ENCODE results near the gene ANO2. TPM values are rescaled to one million over a fixed set of nuclear protein-coding genes. Genes with fewer than 3 reads are reported as not detected.

The ANO2 gene
- polyA plus RNA-seq, 2 donors: 1.3 to 1.4 TPM

DNA sequence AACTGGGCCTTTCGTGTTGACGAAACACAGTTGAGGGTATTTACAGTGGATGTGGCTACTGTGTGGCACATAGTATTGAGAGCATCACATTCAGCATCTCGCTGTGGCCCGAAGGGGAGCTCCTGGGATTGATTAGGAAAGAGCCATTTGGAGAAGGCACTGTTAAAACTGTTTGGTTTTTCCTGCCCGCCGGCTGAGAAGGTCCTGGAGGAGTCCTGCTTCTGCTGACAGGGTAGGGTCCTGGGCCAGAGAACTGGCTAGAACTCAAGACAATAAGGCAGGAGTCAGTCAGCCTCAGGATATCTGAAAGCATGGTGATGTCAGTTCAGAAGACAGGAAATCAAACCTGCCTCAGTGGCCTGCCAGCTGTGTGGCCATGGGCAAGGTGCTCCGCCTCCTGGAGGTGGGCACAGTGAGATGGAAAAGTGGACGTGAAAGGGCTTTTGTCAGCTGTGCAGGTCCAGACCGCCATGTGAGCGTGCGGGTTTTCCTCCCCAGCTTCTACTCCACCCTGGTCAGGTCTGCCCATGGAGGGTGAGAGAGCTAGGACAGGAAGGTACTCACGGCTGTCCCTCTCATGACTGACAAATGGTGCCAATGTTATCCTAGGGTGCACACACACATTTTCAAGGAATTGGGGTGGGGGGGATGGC, 420.8 kb downstream of the ANO2 start:
- H3K27me3 ChIP-seq (ENCODE audit: control insufficient read depth in 1 of 2, insufficient read depth in 2 of 2, low read length in 2 of 2): no peaks in the 10 kb centered on the region
- H3K4me3 ChIP-seq (ENCODE audit: low read depth in 1 of 2, low read length in 2 of 2): no peak overlapping the region
- no peaks in the 10 kb centered on the region for H3K4me1 ChIP-seq (ENCODE audit: control insufficient read depth in 2 of 2, insufficient read depth in 2 of 2, low read length in 1 of 2)
- 91 to 96% methylated on average over 12 of the region's 12 CpGs for WGBS, 2 donors
- H3K9me3 ChIP-seq (ENCODE audit: control insufficient read depth in 2 of 2, insufficient read depth in 1 of 2, low read depth in 1 of 2, low read length in 1 of 2): no peaks in the 10 kb centered on the region
- no peaks in the 10 kb centered on the region for H3K36me3 ChIP-seq (ENCODE audit: control insufficient read depth in 2 of 2, insufficient read depth in 2 of 2, low read length in 1 of 2)
- no peak overlapping the region for H3K27ac ChIP-seq (ENCODE audit: low read depth in 2 of 2, low read length in 1 of 2)

DNA sequence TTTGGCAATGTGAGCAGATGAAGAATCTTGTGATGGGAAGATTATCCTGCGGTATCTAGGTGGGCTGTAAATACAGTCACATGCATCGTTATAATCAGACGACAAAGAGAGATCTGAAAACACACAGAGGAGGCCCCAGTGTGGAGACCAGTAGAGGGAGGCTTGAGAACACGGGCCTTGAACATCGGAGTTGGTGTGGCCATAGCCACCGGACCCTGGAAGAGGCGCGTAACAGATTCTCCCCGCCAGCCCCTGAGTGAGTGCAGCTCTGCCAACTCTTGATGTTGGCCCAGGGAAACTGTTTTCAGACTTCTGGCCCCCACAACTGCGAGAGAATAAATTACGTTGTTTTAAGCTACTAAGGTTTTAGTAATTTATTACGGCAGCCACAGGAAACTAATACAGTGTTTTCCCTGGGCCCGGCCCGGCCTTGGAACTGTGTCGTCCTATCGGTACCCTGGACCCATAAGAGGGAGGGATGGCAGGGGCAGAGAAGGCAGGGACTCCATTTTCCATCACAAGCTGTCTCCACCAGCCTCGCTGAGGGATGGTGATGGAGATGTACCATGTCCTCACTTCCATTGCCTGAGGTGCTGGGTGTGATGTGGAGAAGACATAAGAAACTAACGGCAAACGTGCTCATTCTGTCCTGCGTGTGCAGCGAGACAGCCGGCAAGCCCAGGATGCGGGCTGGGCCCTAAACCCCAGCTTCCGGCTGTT, 421.5 kb downstream of the ANO2 start:
- WGBS, 2 donors: 91% methylated on average over 24 of the region's 24 CpGs

DNA sequence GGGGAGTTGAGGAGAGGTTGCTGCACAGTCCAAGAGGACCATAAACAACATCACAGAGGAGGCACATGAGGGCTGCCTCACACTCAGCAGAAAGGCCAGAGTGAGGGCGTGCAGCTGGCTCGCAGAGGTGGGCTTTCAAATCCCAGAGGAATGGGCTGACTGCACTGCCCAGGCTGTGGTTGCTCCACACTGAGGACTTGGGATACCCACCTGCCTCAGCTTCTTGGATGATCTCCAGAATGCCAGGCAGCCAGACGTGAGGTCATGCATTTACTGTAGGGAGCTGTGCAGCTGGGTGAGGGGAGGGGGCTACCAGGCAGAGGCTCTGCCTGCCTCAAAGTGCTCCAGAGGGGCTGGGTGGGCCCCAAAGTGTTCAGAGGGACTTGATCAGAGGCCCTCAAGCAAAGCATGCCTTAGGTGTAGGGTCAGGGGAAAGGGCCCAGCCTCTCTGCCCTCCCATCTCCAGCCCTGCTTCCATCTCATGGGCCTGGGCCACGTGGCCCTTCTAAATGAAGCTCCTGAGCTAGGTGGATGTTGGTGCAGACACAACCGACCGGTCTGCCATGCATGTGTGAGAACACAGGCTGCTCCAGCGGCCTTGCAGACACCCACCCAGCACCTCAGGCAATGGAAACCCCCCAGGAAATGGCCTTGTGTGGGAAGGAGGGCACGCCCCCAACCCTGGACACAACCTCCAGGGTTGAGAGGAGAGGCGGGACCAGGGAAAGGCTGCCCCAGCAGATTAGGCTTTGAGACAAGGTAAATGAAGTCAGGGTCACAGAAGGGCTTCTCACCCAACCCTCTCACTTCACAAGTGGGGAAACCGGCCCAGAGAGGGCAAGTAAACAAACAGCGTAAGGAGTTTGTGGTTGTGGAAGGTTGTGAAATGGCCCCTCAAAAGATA, 422.4 kb downstream of the ANO2 start:
- Histone ChIP-seq H3K36me3 (ENCODE audit: control insufficient read depth in 2 of 2, insufficient read depth in 2 of 2, low read length in 1 of 2) (no peaks in the 10 kb centered on the region), H3K4me3 (ENCODE audit: low read depth in 1 of 2, low read length in 2 of 2) (no peak overlapping the region), H3K4me1 (ENCODE audit: control insufficient read depth in 2 of 2, insufficient read depth in 2 of 2, low read length in 1 of 2) (no peaks in the 10 kb centered on the region), H3K27me3 (ENCODE audit: control insufficient read depth in 1 of 2, insufficient read depth in 2 of 2, low read length in 2 of 2) (no peaks in the 10 kb centered on the region), H3K9me3 (ENCODE audit: control insufficient read depth in 2 of 2, insufficient read depth in 1 of 2, low read depth in 1 of 2, low read length in 1 of 2) (no peaks in the 10 kb centered on the region), H3K27ac (ENCODE audit: low read depth in 2 of 2, low read length in 1 of 2) (no peak overlapping the region)
- 83 to 87% methylated on average over 11 of the region's 11 CpGs for WGBS, 2 donors

More for the DNA sequence above, 421.5 kb downstream of the ANO2 start:
- no peaks in the 10 kb centered on the region for H3K4me1 ChIP-seq (ENCODE audit: control insufficient read depth in 2 of 2, insufficient read depth in 2 of 2, low read length in 1 of 2)
- no peak overlapping the region for H3K4me3 ChIP-seq (ENCODE audit: low read depth in 1 of 2, low read length in 2 of 2)
- H3K27me3 ChIP-seq (ENCODE audit: control insufficient read depth in 1 of 2, insufficient read depth in 2 of 2, low read length in 2 of 2): no peaks in the 10 kb centered on the region
- H3K36me3 ChIP-seq (ENCODE audit: control insufficient read depth in 2 of 2, insufficient read depth in 2 of 2, low read length in 1 of 2): no peaks in the 10 kb centered on the region
- H3K27ac ChIP-seq (ENCODE audit: low read depth in 2 of 2, low read length in 1 of 2): no peak overlapping the region
- H3K9me3 ChIP-seq (ENCODE audit: control insufficient read depth in 2 of 2, insufficient read depth in 1 of 2, low read depth in 1 of 2, low read length in 1 of 2): no peaks in the 10 kb centered on the region

DNA sequence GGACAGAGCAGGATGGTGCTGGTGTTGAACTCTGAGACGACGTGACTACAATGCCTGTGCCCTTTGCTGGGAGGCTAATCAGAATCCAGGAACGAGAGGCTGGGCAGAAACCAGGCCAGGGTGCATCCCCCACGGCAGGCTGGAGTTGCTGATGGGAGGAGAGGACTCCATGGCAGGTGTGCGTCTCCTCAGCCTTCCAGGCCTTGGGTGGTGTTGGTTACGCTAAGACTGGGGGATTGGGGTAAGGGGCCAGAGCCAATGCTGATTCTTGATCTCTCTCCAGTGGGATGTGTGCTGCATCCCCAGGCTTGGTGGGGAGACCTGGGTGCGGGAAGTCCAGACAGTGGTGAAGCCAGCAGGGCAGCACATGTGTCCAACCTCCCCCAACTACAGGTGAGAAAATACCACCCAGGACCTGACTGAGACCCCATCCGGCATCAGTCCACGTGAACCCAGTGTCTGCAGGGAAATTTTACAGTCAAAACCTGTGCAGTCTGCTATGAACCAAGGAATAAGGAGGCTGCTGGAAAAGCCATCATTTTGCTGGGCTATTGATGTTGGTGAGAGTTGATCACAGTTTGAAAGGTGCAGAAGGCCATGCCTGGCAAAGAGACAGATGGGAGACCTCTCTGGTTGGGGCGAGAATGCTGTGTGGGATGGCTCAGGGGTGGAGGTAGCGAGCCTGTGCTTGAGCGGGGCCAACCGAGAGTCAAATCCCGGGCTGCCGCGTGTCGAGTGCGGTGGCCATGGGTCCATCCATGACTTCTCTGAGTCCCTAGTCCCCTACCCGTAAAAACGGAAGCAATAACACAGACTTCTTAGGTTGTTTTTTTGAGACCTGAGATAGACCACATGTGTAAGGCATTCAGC, 423.4 kb downstream of the ANO2 start:
- Histone ChIP-seq H3K4me3 (ENCODE audit: low read depth in 1 of 2, low read length in 2 of 2) (no peak overlapping the region), H3K27me3 (ENCODE audit: control insufficient read depth in 1 of 2, insufficient read depth in 2 of 2, low read length in 2 of 2) (no peaks in the 10 kb centered on the region), H3K9me3 (ENCODE audit: control insufficient read depth in 2 of 2, insufficient read depth in 1 of 2, low read depth in 1 of 2, low read length in 1 of 2) (no peaks in the 10 kb centered on the region), H3K27ac (ENCODE audit: low read depth in 2 of 2, low read length in 1 of 2) (no peak overlapping the region), H3K36me3 (ENCODE audit: control insufficient read depth in 2 of 2, insufficient read depth in 2 of 2, low read length in 1 of 2) (no peaks in the 10 kb centered on the region), H3K4me1 (ENCODE audit: control insufficient read depth in 2 of 2, insufficient read depth in 2 of 2, low read length in 1 of 2) (no peaks in the 10 kb centered on the region)
- WGBS, 2 donors: 86 to 95% methylated on average over 20 of the region's 20 CpGs

DNA sequence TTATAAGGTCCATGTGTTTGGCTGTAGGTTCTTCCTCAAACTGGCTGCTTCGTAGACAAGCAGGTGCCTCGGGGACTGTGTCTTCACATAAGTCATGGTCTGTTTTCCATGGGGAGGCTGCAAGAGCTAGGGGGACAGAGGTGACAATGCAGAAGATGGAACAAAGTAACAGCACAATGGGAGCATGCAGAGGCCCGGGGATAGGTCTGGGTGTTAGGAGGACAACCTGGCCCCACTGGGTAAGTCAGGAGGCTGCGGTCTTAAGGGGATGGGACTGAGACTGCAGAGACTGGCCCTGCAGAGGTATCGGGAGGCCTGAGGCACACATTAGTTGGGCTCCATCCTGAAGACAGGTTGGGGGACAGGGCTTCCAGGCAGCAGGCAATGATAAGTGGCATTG, 424.2 kb downstream of the ANO2 start:
- no peaks in the 10 kb centered on the region for H3K27me3 ChIP-seq (ENCODE audit: control insufficient read depth in 1 of 2, insufficient read depth in 2 of 2, low read length in 2 of 2)
- H3K4me1 ChIP-seq (ENCODE audit: control insufficient read depth in 2 of 2, insufficient read depth in 2 of 2, low read length in 1 of 2): no peaks in the 10 kb centered on the region
- no peaks in the 10 kb centered on the region for H3K36me3 ChIP-seq (ENCODE audit: control insufficient read depth in 2 of 2, insufficient read depth in 2 of 2, low read length in 1 of 2)
- no peak overlapping the region for H3K4me3 ChIP-seq (ENCODE audit: low read depth in 1 of 2, low read length in 2 of 2)
- WGBS, 2 donors: 94 to 95% methylated on average over 5 of the region's 5 CpGs
- no peaks in the 10 kb centered on the region for H3K9me3 ChIP-seq (ENCODE audit: control insufficient read depth in 2 of 2, insufficient read depth in 1 of 2, low read depth in 1 of 2, low read length in 1 of 2)
- H3K27ac ChIP-seq (ENCODE audit: low read depth in 2 of 2, low read length in 1 of 2): no peak overlapping the region

DNA sequence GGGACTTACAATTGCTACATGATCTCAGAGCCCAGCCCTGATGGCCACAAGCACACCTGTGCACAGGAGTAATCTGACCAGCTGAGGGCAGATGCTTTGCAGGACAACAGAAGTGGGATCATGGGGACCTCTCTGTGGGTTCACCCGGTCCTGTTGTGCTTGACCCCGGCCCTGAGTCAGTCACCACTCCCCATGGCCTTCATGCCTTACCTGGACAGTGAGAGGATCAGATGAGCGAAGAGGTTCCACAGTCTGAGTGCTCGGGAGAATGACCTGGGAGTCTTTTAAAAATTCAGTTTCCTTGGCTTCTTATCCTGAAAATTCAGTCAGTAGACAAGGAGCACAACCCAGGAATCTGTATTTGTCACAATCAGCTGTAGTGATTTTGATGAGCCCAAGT, 425.0 kb downstream of the ANO2 start:
- Histone ChIP-seq H3K36me3 (ENCODE audit: control insufficient read depth in 2 of 2, insufficient read depth in 2 of 2, low read length in 1 of 2) (no peaks in the 10 kb centered on the region), H3K4me1 (ENCODE audit: control insufficient read depth in 2 of 2, insufficient read depth in 2 of 2, low read length in 1 of 2) (no peaks in the 10 kb centered on the region), H3K9me3 (ENCODE audit: control insufficient read depth in 2 of 2, insufficient read depth in 1 of 2, low read depth in 1 of 2, low read length in 1 of 2) (no peaks in the 10 kb centered on the region), H3K27me3 (ENCODE audit: control insufficient read depth in 1 of 2, insufficient read depth in 2 of 2, low read length in 2 of 2) (no peaks in the 10 kb centered on the region), H3K27ac (ENCODE audit: low read depth in 2 of 2, low read length in 1 of 2) (no peak overlapping the region), H3K4me3 (ENCODE audit: low read depth in 1 of 2, low read length in 2 of 2) (no peak overlapping the region)
- WGBS, 2 donors: 85 to 89% methylated on average over 4 of the region's 4 CpGs

DNA sequence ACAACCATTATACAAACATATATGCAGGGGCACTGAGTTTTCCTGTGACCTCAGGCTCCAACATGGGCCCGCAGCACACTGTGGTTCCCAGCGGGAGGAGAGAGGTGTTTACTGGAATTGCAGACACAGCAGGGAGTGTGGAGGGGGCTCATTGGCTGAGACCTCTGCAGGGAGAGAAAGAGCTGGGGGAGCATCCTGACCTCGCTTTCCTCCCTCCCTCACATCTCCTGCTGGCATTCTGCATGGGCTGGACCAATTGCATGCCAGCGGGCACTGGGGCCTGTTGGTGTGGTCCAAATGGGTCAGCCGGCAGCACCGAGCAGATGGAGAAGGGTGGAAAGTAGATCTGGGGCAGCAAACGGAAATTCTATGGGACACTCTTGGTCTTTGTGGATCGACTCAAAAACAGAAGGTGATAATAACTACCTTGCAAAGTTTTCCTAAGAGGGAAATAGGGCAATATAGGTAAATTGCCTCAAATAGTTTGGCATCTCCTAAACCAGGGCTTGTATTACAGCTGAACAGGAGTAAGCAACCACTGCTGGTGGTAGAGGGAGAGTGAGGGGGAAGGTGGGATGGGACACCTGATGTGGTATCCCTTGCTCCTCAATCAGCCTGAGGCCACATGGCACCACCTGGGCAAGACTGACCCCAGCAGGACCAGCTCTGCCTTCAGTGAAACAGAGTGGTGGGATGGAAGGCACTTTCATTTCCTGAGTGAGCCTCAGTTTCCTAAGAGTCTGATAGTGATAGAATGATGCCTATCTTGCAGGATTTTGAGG, 426.3 kb downstream of the ANO2 start:
- H3K4me3 ChIP-seq (ENCODE audit: low read depth in 1 of 2, low read length in 2 of 2): no peak overlapping the region
- H3K9me3 ChIP-seq (ENCODE audit: control insufficient read depth in 2 of 2, insufficient read depth in 1 of 2, low read depth in 1 of 2, low read length in 1 of 2): no peaks in the 10 kb centered on the region
- WGBS, 2 donors: 89 to 92% methylated on average over 8 of the region's 8 CpGs
- no peaks in the 10 kb centered on the region for H3K27me3 ChIP-seq (ENCODE audit: control insufficient read depth in 1 of 2, insufficient read depth in 2 of 2, low read length in 2 of 2)
- H3K4me1 ChIP-seq (ENCODE audit: control insufficient read depth in 2 of 2, insufficient read depth in 2 of 2, low read length in 1 of 2): no peaks in the 10 kb centered on the region
- no peaks in the 10 kb centered on the region for H3K36me3 ChIP-seq (ENCODE audit: control insufficient read depth in 2 of 2, insufficient read depth in 2 of 2, low read length in 1 of 2)
- no peak overlapping the region for H3K27ac ChIP-seq (ENCODE audit: low read depth in 2 of 2, low read length in 1 of 2)

DNA sequence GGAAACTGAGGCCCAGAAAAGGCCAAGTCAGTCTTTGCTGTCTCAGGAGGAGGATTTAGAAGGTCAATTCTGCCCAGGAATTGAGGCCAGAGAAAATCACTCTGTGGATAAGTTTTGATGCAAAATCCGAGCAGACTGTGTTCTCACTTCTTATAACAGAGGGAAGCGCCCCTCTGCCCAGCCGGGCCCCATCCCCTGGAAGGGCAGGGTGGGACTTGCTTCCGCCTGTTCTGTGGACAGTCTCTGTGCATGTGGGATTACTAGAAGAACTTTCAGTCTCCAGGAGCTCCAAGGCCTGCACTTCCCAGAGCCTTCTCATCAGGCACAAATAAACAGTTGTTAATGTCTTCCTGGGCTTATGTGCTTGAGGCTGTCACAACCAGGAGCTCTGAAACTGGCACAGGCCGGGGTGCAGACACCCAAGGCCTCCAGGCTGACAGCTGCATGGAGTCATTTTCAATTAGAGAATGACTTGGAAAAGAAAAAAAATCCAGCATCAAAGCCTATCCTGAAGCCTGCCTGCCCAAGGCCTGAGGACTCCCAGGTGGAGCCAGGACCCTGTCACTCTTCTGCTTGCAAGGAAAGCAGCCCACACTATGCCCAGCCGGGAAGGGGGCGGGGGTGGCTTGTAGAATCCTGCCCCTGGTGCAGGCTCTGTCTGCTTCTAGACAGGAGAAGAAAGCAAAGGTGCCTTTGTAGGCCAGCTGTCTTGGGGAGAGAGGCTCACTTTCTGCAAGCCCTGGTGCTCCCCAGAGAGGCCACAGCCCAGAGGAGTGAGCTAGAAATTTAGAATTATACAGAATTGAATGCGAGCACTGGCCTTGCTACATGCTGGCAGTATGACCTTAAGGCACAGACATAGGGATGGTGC, 428.5 kb downstream of the ANO2 start:
- H3K36me3 ChIP-seq (ENCODE audit: control insufficient read depth in 2 of 2, insufficient read depth in 2 of 2, low read length in 1 of 2): no peaks in the 10 kb centered on the region
- no peak overlapping the region for H3K27ac ChIP-seq (ENCODE audit: low read depth in 2 of 2, low read length in 1 of 2)
- H3K4me3 ChIP-seq (ENCODE audit: low read depth in 1 of 2, low read length in 2 of 2): no peak overlapping the region
- WGBS, 2 donors: 57 to 61% methylated on average over 8 of the region's 8 CpGs
- peaks cover 1 to 3% of the 10 kb centered on the region in 2 donors for H3K4me1 ChIP-seq (ENCODE audit: control insufficient read depth in 2 of 2, insufficient read depth in 2 of 2, low read length in 1 of 2)
- H3K27me3 ChIP-seq (ENCODE audit: control insufficient read depth in 1 of 2, insufficient read depth in 2 of 2, low read length in 2 of 2): peaks cover 0 to 9% of the 10 kb centered on the region in 2 donors
- H3K9me3 ChIP-seq (ENCODE audit: control insufficient read depth in 2 of 2, insufficient read depth in 1 of 2, low read depth in 1 of 2, low read length in 1 of 2): no peaks in the 10 kb centered on the region
